Fibroblast of peridontal ligament (primary cell): ENCODE results near the gene PARD3.

Experiments
- DNase-seq: peaks from one replicate; pipeline ENCODE4 v3.0.0-alpha.2; 2010; ENCODE audit errors: extremely low read depth

Gene PARD3

DNA sequence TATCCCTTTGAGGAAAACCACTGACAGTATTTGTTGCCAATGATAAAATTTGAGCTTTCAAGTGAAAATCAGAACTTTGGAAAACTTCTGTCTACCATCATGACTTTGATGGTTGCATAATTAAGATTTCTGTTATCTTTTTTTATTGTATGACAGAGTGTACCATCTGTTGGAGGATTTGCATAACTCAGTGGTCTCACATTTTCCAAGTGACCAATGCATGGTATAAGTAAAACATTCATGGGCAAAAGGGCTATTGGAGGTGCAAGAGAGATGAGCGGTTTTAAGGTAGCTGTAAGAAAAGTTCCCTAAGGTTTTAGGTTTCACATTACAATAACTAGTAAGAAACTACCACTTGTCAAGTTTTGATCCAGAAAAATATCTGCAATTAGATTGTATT is 625.3 kb downstream of the PARD3 start:
- DNase-seq: no peak

DNA sequence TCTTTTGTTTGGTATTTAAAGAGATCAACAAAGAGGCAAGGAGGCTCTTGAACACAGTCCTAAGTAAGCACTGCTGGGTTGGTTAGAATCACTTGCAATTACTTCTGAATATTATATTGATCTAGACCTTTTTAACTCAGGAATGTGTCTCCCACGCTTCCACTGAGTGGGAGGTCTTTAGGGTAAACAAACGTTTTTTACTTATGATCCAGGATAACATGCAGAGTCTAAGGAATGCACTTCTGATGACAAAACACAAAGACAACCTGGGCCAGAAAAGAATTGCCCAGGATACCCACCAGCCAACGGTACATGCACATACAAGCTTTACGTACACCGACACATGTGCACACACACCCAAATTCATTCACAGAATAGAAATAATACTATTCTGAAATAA is 626.9 kb downstream of the PARD3 start:
- DNase-seq: no peak

DNA sequence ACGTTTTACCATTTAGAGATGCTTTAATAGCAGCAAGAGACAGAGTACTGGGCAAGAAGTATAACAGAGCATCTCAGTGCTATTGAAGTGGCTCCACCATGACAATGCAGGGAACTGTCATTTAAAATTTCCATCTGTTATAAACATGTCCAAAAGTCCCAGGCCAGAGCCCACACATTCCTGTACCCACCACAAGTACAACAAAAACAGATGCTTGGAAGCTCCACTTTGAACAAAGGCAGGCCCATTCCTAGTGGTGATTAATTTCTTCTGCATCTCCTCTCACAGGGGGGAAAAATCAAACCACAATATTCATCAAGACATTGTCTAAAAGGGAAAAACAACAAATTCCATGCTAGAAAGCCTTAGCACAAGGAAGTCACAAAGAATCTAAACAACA is 627.9 kb downstream of the PARD3 start:
- peak; percentile 75 for DNase-seq

DNA sequence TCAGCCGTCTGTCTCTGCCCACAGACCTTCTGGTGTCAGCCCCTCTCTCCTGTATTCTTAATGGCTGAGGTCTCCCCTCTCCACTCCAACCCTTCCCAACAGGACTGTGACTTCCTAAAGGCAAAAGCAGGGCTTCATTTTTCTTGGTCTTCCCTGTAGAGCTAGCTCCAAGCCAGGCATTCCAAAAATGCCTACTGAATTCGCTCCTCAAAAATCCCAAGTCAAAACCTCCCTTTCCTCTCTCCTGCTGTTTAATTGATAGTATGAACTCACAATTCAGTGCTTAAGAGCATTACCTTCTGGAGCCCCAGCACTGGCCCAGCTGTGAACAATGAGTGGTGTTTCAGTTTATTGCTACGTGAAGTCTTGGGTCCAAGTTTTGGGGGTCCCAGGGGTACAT is 628.4 kb downstream of the PARD3 start:
- DNase-seq: peak; percentile 17

DNA sequence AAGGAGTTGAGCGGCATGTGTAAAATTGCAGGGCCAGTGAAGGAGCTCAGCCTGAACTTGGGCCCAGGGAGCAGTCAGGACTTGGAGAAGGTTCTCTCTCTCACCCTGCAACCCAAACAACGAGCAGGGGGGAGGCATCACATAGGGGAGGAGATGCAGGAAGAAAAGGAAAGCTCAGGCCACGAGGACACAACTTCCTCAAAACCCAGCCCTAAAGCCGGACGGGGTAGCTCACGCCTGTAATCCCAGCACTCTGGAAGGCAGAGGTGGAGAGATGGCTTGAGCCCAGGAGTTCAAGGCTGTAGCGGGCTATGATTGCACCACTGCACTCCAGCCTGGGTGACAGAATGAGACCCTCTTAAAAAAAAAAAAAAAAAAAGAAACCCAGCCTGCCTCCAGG is 629.1 kb downstream of the PARD3 start:
- no peak for DNase-seq

DNA sequence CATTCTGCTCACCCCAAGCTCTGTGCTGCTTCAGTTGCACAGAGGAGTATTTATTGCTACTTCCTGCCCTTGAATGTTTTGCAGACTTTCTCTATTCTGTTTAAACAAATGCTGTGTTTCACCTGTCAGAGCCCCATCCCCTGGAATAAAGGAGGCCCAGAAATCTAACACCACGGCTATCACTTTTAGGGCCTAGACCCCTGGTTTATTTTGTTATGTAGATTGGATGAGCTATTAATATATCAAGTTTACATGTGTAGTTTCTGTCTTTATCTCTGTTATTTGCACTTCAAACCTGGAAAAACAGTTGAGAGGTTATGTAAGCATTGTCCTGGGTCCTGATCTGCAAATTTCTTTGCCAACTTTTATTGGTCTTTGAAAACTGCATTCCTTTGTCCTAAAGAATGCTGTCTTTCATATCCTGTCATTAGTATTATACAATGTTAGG is 630.1 kb downstream of the PARD3 start:
- no peak for DNase-seq

DNA sequence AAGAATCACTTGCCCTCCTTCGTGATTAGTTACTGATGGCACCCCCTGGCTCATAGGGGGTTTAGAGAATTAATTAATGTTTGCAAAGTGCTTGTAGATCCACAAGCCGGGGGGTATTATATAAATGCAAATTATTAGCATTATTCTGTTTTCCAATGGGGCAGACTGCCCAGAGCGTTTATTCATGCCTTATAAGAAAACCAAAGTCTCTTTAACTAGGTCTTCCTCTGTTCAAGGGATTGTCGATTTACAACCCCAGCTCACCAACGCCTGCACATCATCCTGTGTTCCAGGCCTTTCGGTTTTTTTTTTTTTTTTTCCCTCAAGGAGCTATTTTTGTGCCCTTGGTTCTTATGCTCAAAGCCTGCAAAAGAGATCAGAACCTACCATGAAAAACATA is 630.7 kb downstream of the PARD3 start:
- DNase-seq: no peak

DNA sequence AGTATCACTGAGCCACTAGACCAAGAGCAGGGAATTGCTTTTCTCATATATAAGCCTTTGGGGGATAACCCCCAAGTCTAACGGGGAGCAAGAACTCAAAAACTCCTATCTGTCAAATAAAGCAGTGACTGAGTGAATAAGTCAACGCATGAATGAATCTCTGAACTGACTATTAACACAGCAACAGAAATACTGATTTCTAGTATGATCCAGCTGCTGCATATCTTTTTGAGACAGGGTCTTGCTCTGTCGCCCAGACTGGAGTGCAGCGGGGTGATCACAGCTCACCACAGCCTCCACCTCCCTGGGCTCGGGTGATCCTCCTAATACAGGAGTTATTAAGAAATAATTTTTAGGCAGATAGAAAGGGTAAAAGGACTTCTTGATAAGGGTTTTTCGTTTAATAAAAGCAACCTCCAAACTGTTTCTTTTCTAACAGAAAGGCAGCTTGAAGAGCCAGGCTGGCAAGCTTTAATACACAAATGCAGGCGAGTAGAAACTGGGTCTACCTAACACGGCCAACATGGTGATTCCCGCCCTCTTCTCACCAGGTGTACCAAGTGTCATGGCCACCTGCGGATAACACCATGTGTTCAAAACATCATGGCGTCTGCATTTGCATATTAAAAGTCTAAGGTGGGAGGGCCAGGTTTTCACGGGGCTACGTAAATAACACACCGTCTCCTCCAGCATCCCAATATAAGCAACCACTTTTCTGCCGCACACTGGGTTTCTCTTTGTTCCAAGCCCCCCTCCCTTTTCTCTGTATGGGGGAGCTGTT is 631.9 kb downstream of the PARD3 start:
- DNase-seq: no peak

DNA sequence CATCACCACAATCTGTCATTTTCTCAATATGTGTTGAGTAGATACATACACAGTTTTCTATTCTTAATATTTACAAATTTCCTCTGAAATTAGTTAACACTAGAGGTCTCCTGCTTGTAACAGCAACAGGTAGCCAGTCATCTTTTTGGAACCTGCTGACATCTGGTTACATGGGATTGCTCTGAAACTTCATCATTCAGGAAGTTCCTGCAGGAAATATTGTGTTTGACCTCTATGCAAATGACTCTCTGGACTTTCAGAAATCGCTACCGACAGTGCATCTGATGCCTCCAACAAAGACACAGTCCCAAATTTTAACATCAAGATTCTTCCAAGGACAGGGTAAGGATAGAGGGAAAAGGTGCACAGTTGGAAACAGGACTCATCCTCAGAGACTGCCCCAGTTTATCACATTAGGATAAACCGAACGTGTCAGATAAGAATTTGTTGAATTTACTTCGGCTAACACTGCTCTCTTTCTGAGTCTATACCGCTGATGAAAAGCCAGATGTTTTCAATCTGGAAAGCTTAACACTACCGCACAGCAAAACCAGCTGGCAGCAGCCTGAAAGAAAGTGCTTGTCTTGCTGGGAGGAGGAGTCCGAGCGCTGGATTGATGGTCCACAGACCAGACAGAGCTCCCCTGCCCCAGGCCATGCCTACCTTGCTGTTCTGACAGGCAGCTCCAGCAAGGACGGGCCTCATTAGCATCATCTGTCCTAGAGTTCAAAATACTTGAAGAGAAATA is 633.4 kb downstream of the PARD3 start:
- peak; percentile 81 for DNase-seq

DNA sequence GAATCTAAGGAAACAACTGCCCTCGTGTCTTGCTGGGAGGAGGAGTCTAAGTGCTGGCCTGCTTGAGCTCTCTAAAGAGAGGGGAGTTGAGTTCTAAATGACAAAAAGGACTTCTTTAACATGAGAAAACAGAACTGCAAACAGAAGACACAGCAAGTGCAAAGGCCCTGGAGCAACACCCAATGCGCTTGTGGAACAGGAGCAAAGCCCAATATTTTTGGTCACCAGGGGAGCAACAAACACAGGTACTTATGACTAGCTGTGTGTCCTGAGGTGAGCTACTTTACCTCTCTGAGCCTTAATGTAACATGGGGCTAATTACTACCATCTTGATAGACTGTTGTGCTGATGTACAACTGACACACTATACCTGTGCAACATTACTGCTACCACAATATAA is 634.3 kb downstream of the PARD3 start:
- no peak for DNase-seq

DNA sequence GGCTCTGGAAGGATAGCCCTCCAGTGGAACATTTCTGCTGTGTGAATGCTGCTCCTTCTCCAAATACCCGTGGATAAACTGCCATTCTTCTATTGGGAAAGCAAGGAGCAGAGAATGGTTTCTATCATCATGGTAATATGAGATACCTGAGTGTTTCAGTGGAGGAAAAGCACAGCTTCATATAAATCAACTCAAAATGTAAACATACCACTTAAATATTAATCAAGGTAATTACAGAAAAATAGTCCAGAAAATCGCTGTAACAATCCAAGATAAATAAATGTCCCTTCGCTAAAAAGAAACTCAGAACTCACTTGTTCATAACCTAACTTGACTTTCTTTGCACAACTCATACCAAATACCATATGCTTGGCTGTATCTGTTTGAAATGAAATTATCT is 635.8 kb downstream of the PARD3 start:
- DNase-seq: no peak

DNA sequence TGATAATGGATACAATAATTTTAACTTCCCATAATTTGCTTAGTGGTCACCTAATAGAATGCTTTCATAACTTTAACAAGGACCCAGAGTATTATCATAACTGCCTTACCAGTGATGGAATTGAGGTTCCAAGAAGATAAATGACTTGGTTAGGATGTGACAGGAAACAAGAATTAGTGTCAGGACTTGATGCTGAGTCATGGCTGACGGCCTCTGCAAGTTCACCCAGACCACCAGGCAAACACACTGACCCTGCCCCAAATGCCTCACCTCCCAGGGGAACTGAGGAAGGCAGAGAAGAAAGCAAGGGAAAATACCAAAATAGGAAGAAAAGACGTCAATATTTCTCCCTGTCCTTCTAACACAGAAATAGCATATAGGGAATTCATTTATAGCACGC is 636.3 kb downstream of the PARD3 start:
- DNase-seq: no peak

DNA sequence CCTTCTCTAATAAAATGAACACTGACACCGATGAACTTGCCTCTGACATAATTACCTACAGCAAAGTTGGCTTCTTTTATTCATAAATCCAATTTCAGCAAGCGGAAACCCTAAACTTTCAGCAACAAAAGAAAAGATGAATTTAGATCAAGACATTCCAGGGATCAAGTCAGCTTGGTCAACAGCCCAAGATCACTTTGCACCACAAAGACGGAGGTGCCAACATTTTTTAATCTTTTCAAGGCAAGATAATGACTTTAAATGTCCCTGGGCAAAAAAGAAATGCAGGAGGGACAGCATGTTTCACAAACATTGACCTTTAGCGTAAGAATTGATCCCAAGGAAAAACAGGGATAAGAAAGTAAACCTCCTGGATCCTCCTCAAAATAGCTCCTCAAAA is 636.9 kb downstream of the PARD3 start:
- no peak for DNase-seq

DNA sequence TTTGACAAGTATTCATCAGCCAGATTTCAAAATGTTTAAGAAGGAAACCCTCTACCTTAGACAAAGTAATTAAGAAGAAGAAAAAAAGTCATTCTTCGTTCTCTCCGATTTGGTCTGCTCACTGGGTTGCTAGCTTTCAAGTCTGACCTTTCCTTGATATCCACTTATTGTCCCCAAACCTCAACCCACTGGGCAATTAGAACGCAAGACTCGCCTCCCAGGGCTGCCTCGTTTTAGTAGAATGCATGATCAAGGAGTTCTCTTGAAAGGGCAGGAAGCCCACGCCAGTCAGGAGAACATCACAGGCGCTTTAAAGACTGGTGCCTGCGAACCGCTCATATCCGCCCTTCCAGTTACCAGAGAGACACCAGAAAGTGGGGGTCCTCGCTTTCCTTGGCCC is 637.7 kb downstream of the PARD3 start:
- DNase-seq: no peak

DNA sequence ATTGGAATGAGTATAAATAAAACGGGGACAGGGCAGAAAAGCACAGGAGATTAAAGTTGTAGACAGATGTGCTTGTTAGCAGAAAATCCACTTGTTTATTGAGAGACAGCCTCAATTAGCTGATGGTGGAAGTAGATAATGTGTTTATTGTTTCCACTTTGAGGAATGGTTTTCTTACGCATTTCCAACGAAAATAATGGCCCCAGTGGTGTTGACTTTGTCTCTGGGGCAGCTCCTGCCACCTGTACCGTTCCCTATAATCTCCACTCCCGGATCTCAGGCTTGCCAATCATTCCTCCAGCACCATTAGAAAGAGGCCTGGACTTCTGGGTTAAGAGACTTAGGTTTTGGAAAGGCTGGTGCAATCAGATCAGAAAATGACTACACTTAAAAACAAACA is 638.7 kb downstream of the PARD3 start:
- no peak for DNase-seq

DNA sequence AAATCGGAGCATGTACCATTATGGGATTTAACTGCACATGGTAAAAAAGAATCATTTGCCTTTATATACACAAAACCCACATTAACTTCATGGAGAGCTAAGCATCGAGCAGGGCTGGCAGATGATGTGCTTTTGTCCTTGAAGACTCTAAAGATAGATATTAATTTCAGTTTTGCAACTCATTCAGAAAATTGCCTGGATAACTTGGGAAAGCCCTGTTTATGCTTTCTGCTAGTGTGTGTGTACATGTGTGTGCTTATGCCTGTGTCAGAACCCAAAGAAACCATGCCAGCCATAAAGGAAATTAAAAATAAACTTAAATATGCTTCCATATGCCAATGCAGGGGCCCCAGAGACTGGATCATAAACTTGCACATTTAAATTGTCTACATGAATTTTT is 640.0 kb downstream of the PARD3 start:
- DNase-seq: no peak

DNA sequence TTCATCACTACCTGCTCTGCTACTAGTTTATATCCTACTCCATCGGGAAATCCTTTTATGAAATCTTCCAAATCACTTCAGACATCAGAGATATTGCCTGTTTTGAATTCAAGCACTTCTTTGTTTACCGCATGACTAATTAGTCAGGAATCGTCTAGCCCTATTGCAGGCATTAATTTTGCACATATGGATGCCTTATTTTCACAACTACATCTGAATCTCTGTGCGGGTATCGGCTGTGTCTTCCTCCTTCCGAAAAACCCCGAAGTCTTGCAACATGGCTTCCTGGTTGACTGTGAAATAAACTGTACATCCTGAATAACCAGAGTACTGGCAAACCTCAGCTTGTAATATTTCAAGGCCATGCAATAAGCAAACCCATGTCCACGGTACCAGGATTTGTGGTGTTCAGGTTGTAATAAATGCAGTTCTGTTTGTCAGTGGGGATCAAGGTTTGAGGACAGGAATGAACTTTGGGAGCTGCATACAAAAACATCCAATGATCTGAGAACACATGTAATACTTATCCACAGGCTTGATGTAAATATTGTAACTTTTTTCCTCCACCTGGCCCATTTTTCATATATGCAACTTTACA is 642.1 kb downstream of the PARD3 start:
- peak; percentile 20 for DNase-seq

DNA sequence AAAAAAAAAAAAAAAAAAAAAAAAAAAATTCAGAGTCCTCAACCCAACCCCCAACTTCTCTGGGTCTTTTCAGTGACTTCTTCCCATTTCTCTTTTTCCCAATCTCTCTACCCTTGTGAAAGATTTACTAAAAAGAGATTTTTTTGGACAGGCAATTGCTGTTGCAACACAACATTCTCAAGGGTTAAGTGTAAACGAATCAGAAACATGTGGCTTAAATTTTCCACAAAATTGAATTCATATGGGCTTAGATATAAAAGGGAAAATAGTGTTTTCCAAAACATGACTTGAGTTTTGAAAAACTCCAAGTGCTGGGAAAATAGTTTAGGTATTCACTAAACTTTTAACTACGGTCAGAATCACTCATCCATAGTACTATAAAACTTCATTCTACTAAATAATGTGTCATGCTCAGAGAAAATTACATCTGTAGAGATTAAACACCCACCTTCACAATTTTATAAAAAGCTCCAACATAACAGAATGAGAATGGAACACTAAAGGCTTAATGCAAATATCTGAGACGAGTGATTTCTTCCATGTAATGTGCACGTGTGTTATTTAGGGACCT is 643.1 kb downstream of the PARD3 start:
- DNase-seq: peak; percentile 98

DNA sequence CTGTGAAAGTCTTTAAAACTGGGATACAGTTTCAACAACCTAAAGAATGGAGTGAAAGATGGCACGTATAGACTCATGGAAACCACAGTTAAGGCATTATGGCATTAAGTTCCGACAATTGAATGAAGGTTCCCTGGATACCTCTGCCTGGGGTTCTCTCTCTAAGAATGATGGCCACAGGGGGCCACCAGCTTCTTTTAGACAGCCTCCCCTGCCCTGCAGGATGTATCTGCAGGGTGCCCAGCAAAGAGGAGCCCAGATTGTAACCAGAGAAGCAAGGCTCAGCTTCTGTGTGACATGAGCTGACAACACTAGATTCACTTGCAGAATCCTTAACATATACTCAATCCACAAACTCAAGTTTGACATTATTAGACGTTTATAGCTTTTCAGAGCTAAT is 645.4 kb downstream of the PARD3 start:
- DNase-seq: no peak

DNA sequence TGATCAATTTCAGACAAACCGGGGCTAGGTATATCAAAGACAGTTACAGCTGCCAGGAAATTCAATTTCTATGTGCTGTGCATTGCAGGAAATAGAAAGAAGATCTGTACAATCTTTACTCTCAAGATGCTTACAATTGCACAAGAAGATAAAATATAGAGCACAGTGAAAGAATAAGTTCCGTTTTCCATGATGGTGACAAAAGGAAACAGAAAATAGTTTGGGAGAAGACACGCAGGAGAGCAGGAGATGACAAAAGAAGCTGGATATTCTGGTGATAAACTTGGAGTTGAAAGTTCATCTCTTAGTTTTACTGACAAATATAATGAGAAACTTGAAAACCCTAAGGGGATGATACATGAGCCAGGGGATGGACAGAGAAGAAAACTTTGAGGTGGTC is 646.0 kb downstream of the PARD3 start:
- DNase-seq: no peak

DNA sequence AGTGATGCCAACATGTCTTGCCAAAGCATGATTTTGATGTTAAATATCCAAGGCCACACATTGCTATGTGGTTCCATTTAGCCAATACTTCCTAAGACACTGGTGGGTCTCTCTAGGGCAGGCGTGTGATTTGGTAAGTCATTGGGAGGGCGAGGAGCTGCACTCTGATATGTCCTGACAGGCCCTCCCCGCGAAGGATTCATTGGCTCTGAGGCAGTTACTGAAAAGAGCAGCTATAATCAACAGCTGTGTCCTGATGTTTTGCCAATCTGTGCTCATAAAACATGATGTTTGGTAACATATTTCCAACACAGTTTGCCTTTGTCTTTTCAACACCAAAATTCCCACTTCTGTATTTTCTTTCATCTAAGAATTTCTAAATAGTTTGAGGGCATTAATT is 646.7 kb downstream of the PARD3 start:
- DNase-seq: no peak

DNA sequence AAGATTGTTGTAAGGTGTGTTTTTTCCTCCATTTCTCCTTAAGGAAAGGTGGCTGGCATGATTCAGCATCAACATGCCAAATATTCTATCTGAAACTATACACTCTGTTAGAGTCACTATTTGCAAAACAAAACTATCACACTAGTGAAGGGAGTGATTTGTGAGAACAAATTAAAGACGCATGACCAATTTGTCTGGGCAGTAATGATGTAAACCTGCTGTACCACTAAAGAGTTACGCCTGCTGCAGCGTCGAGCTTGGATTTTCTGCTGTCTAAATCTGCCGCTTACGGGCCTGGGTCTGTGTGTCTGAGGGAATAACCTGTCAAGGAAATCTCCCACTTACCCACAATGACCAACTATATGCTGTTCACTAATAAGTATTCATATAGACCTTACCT is 648.3 kb downstream of the PARD3 start:
- no peak for DNase-seq

DNA sequence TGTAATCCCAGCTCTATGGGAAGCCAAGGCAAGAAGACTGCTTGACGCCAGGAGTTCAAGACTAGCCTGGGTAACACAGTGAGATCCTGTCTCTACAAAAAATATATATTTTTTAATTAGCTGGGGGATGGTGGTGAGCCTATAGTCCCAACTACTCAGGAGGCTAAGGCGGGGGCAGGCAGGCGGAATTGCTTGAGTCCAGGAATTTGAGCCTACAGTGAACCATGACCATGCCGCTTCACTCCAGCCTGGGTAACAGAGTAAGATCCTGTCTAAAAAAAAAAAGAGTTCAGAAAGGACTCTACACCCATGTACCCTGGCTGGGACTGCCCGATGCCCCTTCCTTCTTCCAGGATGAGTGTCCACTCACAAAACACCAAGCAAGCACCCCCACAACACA is 648.7 kb downstream of the PARD3 start:
- no peak for DNase-seq
